HCT116 (cell line): ENCODE results near the gene GLDN. TPM values are rescaled to one million over a fixed set of nuclear protein-coding genes. Genes with fewer than 3 reads are reported as not detected.

Source experiments
- ATAC-seq: fragments of 200-7000 bp; cut with Tn5 transposase; 2 replicates; pipeline ENCODE4 v1.9.1; 2020; ENCODE audit warnings: mild to moderate bottlenecking, moderate library complexity
- BruUV-seq: library from RNA; stranded (reverse); fragments of 400-500 nt; replicated peaks from 2 replicates; lab custom pipeline; 2021; lab: Mats Ljungman, UMichigan
- CTCF ChIA-PET: fragments of 300-600 bp; sonication (Branson Sonifier 250); formaldehyde crosslinking; loops from one replicate; lab custom pipeline; 2021; ENCODE audit warnings: antibody characterized with exemption; lab: Charles Lee
- POLR2A ChIA-PET: fragments of 300-600, 350-600 bp; sonication (Branson Sonifier 250); formaldehyde crosslinking; loops from one replicate; lab custom pipeline; 2021; ENCODE audit warnings: antibody characterized with exemption; lab: Charles Lee
- RAD21 ChIA-PET, 2 experiments: fragments of 300-600 bp; sonication (Branson Sonifier 250); formaldehyde crosslinking; loops; one replicate each; lab custom pipeline; 2023; ENCODE audit warnings: low total read pairs in 2 of 2; ENCODE audit not compliant: uncharacterized antibody in 2 of 2, unreplicated experiment in 2 of 2, low non-redundant PET in 1 of 2; lab: Charles Lee
- DNase-seq: peaks from one replicate; pipeline ENCODE4 v3.0.0-alpha.2; 2010; ENCODE audit warnings: low read depth, low spot score
- H2AFZ ChIP-seq: fragments of 200-600 bp; shearing (Covaris generic), sonication (generic); 2 replicates; pipeline ENCODE4 v1.6.1; 2017; ENCODE audit warnings: low read depth, mixed run types, mixed read lengths, antibody characterized with exemption, low read length; ENCODE audit not compliant: poor library complexity, severe bottlenecking
- H3K27ac ChIP-seq: 2 replicates; pipeline ENCODE4 v1.5.1; 2012; ENCODE audit warnings: low read depth, low read length
- H3K27me3 ChIP-seq: fragments of 200-600 bp; sonication (generic); 2 replicates; pipeline ENCODE4 v1.6.1; 2016; ENCODE audit warnings: mixed run types, low read length, mixed read lengths; ENCODE audit not compliant: insufficient read depth
- H3K36me3 ChIP-seq, 2 experiments: fragments of 200-500 bp in 1 of 2; fragments of 200-600 bp in 1 of 2; sonication (Bioruptor generic) in 1 of 2; sonication (generic) in 1 of 2; 2 replicates each; pipeline versions ENCODE4 v1.5.1 to v1.6.1; 2014 to 2016; ENCODE audit warnings: low read length in 2 of 2, inconsistent platforms in 1 of 2, mixed read lengths in 1 of 2, mixed run types in 1 of 2; ENCODE audit not compliant: insufficient read depth in 2 of 2, control insufficient read depth in 1 of 2
- H3K4me1 ChIP-seq, 2 experiments: fragments of 200-600 bp in 1 of 2; sonication (generic) in 1 of 2; 2 replicates each; pipeline versions ENCODE4 v1.5.1 to v1.6.1; 2012 to 2017; ENCODE audit warnings: low read length in 2 of 2, inconsistent platforms in 1 of 2, mild to moderate bottlenecking in 1 of 2, mixed read lengths in 1 of 2, mixed run types in 1 of 2, moderate library complexity in 1 of 2; ENCODE audit not compliant: insufficient read depth in 2 of 2, control insufficient read depth in 1 of 2
- H3K4me2 ChIP-seq: fragments of 200-600 bp; sonication (generic); 2 replicates; pipeline ENCODE4 v1.6.1; 2017; ENCODE audit warnings: mixed run types, low read length, mixed read lengths
- H3K4me3 ChIP-seq, 2 experiments: fragments of 200-600 bp in 1 of 2; sonication (generic) in 1 of 2; replicated peaks in 1 of 2; 2 replicates each; pipeline ENCODE4 v1.5.1; 2011 to 2016; ENCODE audit warnings: low read length in 2 of 2, control low read depth in 1 of 2, low read depth in 1 of 2, mild to moderate bottlenecking in 1 of 2, mixed read lengths in 1 of 2, mixed run types in 1 of 2
- H3K79me2 ChIP-seq: fragments of 200-600 bp; sonication (generic); 2 replicates; pipeline ENCODE4 v1.6.1; 2017; ENCODE audit warnings: mild to moderate bottlenecking, mixed run types, low read length, moderate library complexity, mixed read lengths; ENCODE audit not compliant: insufficient read depth
- H3K9ac ChIP-seq: fragments of 200-600 bp; sonication (generic); 2 replicates; pipeline ENCODE4 v1.6.1; 2016; ENCODE audit warnings: low read length, mixed read lengths
- H3K9me2 ChIP-seq: fragments of 200-600 bp; sonication (generic), shearing (Covaris generic); 2 replicates; pipeline ENCODE4 v1.6.1; 2017; ENCODE audit warnings: mixed run types, mild to moderate bottlenecking, moderate library complexity; ENCODE audit not compliant: insufficient read depth
- H3K9me3 ChIP-seq, 2 experiments: fragments of 200-500 bp in 1 of 2; fragments of 200-600 bp in 1 of 2; sonication (Bioruptor generic) in 1 of 2; sonication (generic) in 1 of 2; 2 replicates each; pipeline ENCODE4 v1.6.1; 2014 to 2017; ENCODE audit warnings: low read length in 2 of 2, mixed read lengths in 2 of 2, inconsistent platforms in 1 of 2, low read depth in 1 of 2, mild to moderate bottlenecking in 1 of 2, mixed run types in 1 of 2, moderate library complexity in 1 of 2; ENCODE audit not compliant: control insufficient read depth in 1 of 2, insufficient read depth in 1 of 2
- H4K20me1 ChIP-seq: fragments of 200-600 bp; sonication (generic), shearing (Covaris generic); 2 replicates; pipeline ENCODE4 v1.6.1; 2017; ENCODE audit warnings: mixed run types, mild to moderate bottlenecking, moderate library complexity; ENCODE audit not compliant: insufficient read depth
- POLR2A ChIP-seq: IDR thresholded peaks from 2 replicates; pipeline ENCODE4 v1.7.0; 2011; ENCODE audit warnings: borderline replicate concordance; ENCODE audit not compliant: insufficient read depth, insufficient read length; ENCODE audit errors: extremely low read depth
- TCF7L2 ChIP-seq: IDR thresholded peaks from 2 replicates; pipeline ENCODE4 v1.7.0; 2011; ENCODE audit warnings: borderline replicate concordance, inconsistent platforms; ENCODE audit not compliant: insufficient read depth, insufficient read length; ENCODE audit errors: extremely low read depth
- ZFX ChIP-seq: fragments of 450-650 bp; IDR thresholded peaks from 2 replicates; pipeline ENCODE4 v1.6.1; 2017
- ZNF274 ChIP-seq: fragments of 200-500 bp; sonication (Bioruptor generic); IDR thresholded peaks from 2 replicates; pipeline ENCODE4 v1.6.1; 2014; ENCODE audit warnings: mild to moderate bottlenecking, low read depth, low read length, inconsistent platforms
- intact Hi-C: fragments of 100-400 bp; cut with micrococcal nuclease; formaldehyde crosslinking; loops from 2 replicates; pipeline ENCODE4 v1.10.0; 2022
- total RNA-seq: library from RNA; stranded (reverse); gene quantifications from one replicate; pipeline ENCODE4 v1.2.1, GENCODE V29; 2021; ENCODE audit not compliant: unreplicated experiment
- TF ChIP-seq, protein P1 (sequence below): IDR thresholded peaks from 2 replicates; pipeline ENCODE4 v1.6.1; 2012

Gene GLDN
- total RNA-seq, 1 experiment from 2014 or later: 3.0 TPM

DNA sequence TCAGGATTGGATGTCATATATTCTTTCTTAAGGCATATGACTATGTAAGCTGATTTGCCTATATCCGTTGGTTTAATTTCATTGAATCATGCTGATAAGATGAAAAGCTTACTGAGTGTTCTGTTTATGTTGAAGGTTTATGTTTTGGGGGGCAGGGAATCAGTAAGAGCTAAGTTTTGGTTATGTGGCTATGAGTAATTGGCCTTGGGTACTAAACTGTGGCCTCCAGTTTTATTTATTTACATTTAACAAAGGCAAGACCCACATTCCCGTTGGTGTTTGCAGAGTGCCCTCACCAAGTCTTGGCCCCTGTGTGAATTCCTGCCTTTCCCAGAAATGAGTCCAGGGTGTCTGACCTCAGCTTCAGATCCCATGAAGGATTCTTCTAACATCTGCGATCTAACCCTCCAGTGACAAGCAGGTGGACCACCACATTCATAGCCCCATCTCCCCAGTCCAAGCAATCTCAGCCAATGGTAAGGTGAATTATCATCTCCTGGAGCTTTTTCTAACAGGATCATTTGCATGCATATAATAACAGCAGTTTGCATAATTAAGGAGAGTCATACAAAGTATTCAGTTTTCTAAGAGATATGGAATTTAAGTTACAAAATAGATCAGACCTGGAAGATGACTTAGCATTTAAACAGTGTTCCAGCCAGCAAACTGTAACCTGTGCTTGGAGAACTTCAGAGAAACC is 27.4 kb downstream of the GLDN start:
- Histone ChIP-seq H3K9me2 (no peaks in the 10 kb centered on the region), H3K9me3 (no peaks in the 10 kb centered on the region), H3K4me3 (no peak overlapping the region), H3K27me3 (no peaks in the 10 kb centered on the region), H3K4me1 (no peaks in the 10 kb centered on the region), H3K36me3 (no peaks in the 10 kb centered on the region)
- ATAC-seq: no peak
- CTCF ChIA-PET: no interaction called here
- TF ChIP-seq, protein P1, sequence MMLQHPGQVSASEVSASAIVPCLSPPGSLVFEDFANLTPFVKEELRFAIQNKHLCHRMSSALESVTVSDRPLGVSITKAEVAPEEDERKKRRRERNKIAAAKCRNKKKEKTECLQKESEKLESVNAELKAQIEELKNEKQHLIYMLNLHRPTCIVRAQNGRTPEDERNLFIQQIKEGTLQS: no peak
- TF ChIP-seq ZFX (no peak), POLR2A (no peak), ZNF274 (no peak)
- TF ChIP-seq, all 23 proteins: peak for 0
- no peak overlapping the region for H2AFZ ChIP-seq
- DNase-seq: no peak
- no peaks in the 10 kb centered on the region for H3K79me2 ChIP-seq
- no peaks in the 10 kb centered on the region for H4K20me1 ChIP-seq
- intact Hi-C loops: no loop called here
- H3K9ac ChIP-seq: no peak overlapping the region
- BruUV-seq: no TSS peak
- POLR2A ChIA-PET: no interaction called here
- no peak overlapping the region for H3K4me2 ChIP-seq
- RAD21 ChIA-PET: no interaction called here
- H3K27ac ChIP-seq: no peak overlapping the region

DNA sequence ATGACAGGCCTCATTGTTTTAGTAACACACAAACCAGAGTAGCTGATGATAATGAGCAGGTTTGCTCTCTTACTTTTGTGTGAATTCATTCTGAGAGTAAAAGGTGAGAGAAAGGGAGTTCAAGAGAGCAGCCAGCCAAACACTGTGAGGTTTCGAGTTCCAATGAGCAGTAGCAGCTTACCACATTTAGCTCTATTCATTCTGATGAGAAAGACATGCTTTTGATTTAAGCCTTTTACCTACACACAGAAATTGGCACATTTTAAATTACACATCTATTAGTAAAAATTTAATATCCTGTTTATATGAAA is 28.0 kb downstream of the GLDN start:
- no peak overlapping the region for H3K4me3 ChIP-seq
- RAD21 ChIA-PET: no interaction called here
- TF ChIP-seq TCF7L2: no peak
- no peaks in the 10 kb centered on the region for H4K20me1 ChIP-seq
- H3K9me3 ChIP-seq: no peaks in the 10 kb centered on the region
- H3K4me1 ChIP-seq: no peaks in the 10 kb centered on the region
- ATAC-seq (no peak), DNase-seq (no peak)
- H3K36me3 ChIP-seq: no peaks in the 10 kb centered on the region
- intact Hi-C loops: no loop called here
- no peak overlapping the region for H2AFZ ChIP-seq
- no peaks in the 10 kb centered on the region for H3K27me3 ChIP-seq
- no peaks in the 10 kb centered on the region for H3K79me2 ChIP-seq
- POLR2A ChIA-PET: no interaction called here
- no peak overlapping the region for H3K4me2 ChIP-seq
- H3K9ac ChIP-seq: no peak overlapping the region
- no peaks in the 10 kb centered on the region for H3K9me2 ChIP-seq
- BruUV-seq: no TSS peak
- CTCF ChIA-PET: no interaction called here
- no peak overlapping the region for H3K27ac ChIP-seq
